GM19438 (cell line): ENCODE measurements around the gene AFDN.

Source experiments
- ATAC-seq: cut with Tn5 transposase; IDR thresholded peaks from one replicate; pipeline ENCODE4 v1.9.1; 2021; ENCODE audit warnings: low read depth; ENCODE audit not compliant: unreplicated experiment

AFDN gene

DNA sequence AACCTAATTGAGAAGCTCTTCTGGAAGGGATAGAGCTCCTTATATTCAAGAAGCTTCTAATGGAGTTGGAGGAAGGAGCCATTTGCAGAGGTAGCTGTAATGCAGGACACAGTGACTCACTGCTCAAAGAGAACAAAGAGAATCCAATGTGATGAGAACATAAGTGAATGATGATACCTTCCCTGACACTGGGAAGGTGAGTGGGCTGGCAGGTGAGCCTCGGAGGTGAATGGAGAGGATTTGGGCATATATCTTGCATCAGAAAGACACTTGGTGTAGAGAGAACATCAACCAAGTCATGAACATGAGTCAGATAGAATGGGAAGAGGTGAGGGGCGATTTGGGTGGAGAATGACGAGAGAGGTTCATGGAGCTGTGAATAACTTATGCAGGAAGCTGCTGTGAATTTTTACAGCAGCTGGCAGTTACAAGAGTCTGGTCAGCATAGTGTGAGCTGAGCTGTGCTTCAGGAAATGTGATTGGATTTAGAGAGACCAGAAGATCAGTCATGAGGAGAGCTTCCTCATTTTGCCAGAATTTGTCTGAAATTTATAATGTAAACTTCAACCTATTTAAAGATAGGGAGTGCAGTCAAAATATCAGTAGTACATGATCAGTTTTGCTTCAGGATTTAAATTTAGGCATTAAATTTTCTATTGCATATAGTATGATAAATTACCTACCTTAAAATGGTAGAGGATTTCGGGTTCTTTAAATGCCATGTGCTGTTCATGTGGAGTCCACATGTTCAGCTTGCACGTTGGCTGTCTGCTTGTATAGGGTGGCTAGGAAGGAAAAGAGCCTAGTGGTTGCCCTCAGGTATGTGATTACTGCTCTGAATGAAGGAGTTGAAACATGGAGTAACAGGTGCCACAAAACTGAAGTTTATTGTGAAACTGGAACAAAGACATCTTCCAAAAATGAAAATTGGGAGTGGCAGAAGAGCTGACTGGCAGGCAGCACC lies 111.5 kb downstream of the AFDN start:
- ATAC-seq = no peak

DNA sequence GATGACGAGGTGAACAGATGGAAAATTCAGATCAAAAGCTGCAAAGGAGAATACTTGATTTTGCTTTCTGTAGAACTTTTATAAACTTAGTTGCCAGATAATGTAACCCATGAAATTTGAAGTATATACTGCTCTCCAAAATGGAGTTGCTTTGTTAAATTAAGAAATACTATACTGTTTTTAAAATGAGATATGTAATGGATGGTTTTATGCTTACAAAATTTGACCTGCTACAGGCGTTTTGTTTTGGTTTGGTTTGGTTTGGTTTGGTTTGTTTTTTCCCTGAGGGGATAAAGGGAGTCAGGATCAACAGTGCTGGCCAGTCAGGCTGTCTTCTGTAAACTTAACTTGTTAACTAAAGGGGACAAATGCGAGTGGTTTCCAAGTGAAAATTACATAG lies 115.1 kb downstream of the AFDN start:
- ATAC-seq = no peak

- ATAC-seq = no peak
Observed at GRCh38 chr6:167944130-167944529, 117.4 kb downstream of the AFDN start.

DNA sequence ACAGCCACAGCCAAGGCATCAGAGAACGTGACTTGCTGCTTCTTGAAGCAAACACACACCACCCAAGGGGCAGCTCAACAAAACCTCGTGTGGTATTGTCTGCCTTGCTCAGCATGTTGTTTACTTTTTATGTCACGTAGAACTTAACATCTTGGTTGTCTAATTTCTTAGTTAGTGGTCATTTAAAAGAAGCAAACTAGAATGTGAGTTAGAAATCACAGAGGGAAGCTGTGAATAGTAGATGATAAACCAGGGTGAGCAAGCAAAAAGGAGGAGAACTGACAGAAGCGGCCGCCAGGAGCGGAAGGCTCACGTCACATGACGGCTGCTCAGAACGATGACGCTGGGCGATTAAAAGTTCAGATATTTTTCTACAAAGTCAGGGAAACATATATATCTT lies 119.3 kb downstream of the AFDN start:
- no peak for ATAC-seq

DNA sequence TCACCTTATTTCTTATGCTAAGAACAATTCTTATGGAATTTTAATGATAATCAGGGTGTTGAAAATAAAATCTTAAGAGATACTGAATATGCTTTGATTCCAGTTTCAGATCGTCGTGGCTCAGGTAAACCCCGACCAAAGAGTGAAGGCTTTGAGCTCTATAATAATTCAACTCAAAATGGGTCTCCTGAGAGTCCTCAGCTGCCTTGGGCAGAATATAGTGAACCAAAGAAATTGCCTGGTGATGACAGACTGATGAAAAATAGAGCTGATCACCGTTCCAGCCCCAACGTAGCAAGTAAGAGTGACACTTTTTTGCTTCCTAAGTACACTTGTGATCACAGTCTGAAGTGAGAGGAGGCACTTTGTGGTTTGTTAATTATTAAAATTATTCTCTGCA lies 119.9 kb downstream of the AFDN start:
- no peak for ATAC-seq

DNA sequence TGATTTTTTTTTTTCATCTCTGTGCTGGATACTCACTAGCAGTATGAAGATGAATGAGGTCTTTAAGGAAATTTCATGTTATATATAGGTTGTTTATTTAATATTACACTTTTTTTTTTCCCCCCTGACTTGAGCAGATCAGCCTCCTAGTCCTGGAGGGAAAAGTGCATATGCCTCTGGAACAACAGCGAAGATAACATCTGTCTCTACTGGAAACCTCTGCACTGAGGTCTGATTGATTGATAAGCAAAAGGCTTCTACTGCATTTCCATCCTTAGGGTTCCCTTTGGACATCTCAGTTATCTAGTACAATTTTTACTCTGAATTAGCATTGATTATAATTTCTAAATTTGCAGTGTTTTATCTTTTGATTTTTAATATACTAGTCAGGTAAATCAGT lies 121.0 kb downstream of the AFDN start:
- ATAC-seq = no peak

DNA sequence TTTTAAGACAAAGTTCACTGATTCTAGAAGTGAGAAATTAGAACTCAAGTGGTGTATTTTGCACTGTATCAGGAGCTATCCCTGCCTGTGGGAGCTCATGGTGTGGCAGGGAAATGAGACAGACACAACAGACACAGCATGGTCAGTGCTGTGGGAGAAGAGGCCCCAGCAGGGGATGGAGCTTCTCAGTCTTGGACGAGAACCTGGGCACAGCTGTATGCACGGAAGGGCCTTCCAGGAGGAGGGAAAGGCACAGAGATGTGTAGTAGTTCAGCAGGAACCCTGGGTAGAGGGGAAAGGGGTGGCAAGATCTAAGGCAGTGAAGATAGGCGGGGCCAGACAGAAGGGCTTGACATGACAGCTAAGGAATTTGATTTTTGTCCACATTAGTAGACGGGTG lies 122.0 kb downstream of the AFDN start:
- ATAC-seq = no peak

- no peak for ATAC-seq
Observed at GRCh38 chr6:167949121-167949684, 122.5 kb downstream of the AFDN start.

- ATAC-seq = no peak
Observed at GRCh38 chr6:167951781-167952511, 125.2 kb downstream of the AFDN start.

DNA sequence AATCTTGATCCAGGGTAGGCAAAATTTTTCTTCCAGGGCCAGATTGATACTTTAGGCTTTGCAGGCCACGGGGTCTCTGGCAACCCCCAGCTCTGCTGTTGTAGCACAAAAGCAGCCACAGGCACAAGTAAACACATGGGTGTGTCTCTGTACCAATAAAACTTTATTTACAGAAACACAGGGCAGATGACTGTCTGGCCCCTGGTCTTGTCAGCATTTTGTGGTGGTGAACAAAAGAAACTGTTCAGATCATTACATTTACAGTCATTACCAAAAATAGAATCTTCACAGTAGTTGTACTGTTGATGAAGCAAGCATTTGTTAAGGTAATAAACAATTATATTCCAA lies 125.8 kb downstream of the AFDN start:
- no peak for ATAC-seq

- no peak for ATAC-seq
Observed at GRCh38 chr6:167953551-167953950, 126.8 kb downstream of the AFDN start.

DNA sequence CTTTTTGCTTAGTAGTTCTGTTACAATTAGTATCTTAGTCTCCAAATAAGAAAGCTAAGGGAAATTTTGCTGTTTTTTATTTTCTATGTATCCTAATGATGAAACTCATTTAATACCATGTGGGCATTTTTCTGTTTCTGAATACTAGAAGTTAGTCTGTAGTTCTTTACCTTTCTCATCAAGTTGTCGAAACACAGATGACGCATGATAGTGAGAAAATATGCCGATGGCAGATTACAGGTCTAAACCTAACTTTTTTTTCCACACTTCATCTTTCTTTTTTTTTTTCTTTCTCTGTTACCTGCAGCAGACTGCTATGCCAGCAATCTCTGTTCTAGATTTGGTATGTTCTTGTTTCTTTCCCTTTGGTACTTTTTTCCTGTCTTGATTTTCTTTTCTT lies 127.4 kb downstream of the AFDN start:
- ATAC-seq = no peak

GRCh38 chr6:167956491-167956890 lies 129.8 kb downstream of the AFDN start:
- no peak for ATAC-seq

- no peak for ATAC-seq
Observed at GRCh38 chr6:167956983-167957492, 130.3 kb downstream of the AFDN start.

DNA sequence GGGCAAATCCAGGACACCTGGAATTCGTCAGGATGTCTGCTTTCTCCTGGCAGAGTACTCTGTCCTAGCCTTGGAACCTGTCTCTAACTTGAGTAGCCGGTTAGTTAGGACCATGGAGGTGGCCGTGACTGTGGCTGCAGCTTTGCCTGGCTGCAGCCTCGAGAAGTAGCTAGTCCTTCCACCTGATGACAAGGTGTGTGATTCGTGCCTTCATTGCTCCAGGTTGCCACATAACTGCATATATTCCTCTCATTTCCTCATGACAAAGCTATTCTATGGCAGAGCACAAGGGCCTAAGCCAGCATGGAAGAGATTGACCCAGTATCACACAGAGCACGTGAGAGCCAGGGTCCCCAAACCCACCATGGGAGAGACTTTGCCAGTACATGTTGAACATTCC lies 130.9 kb downstream of the AFDN start:
- no peak for ATAC-seq

DNA sequence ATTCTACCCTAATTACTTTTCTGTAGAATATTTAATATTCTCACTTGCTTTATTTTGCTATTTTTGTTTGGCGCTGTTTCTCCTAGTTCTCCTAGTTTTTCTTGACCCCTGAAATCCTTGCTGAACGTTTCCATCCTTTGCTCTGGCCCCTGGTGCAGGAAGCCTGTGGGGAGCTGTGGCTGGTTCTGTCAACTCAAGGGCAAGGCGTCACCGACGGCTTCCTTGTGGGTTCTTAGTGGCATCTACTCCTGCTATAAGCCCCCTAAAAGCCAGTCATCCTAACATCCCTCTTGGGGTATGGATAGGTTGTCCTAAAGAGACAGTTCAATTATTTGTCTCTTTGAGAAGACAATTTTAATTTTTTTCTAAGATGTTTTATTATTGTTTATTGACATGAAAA lies 133.9 kb downstream of the AFDN start:
- ATAC-seq = no peak

- no peak for ATAC-seq
Observed at GRCh38 chr6:167962711-167963110, 136.0 kb downstream of the AFDN start.

DNA sequence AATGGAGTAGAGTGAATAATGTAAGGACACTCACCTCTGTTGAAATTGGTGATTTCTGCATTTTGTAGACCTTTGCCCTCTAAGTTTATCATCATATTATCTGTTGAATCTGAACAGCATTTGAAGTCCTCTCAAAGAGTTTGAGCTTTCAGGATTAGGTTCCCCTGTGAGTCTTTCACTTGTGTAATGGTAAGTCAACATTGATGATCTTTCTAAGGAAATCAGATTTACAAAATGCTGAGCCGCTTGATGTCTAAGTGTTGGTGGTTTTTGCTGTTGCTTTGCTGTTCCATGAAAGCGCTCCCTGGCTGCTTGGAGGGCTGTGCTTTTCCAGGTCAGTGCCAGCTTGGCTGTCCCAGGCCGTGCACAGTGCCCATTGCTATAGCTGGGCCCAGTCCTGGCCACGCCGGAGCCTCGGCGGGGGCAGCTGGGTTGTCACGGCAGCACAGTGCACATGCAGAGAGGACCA lies 136.9 kb downstream of the AFDN start:
- no peak for ATAC-seq

DNA sequence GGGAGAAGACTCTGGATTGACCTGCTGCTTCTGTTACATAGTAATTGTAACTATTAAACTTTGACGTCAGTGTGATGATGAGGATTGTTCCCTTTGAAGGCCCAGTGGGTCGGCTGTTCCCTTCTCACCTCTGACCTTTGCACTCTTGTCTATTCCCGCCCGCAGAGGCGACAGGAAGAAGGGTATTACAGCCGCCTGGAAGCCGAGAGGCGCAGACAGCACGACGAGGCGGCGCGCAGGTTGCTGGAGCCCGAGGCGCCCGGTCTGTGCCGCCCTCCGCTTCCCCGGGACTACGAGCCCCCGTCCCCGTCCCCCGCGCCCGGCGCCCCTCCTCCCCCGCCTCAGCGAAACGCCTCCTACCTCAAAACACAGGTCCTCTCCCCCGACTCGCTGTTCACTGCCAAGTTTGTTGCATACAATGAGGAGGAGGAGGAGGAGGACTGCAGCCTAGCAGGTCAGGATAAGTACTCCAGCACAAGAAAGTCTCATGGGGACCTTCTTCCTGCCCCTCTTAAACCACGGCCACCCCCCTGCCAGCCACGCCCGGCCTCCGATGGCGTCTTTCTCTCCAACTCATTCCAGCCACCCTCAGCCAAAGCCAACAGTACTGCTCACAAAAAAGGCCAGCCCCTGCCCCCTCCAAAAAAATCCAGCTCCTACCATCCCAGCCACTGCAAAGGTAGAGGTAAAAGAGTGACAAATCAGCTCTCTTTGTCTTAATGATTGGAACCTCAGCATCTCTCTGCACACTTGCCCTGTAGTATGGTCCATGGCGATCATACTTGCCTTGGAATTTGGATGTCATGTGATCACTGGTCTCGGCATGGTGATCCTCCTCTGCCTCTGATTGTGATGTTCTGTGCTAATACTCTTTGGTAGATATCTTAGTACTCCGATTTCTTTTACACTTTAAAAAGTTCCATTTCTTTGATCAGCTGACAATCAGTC lies 139.2 kb downstream of the AFDN start:
- no peak for ATAC-seq

DNA sequence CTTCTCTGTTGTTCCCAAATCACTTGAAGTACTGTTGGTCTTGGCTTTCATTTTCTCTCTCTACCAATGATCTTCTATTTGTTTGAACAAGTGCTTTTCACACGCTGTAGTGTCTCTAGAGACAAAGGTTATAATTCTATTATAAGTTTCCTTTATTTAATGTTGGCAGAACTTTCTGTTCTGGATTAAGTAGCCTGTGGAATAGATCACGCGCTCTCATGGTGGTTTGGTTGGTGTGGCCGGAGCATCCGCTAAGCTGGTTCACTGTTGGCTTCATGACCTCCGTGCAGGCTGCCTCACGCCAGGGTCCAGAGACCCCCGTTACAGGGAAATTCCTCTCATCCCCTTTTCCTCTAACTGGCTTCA lies 139.8 kb downstream of the AFDN start:
- ATAC-seq = no peak
